ENCODE measurements around the gene CUL5. TPM values are rescaled to one million over a fixed set of nuclear protein-coding genes. Genes with fewer than 3 reads are reported as not detected.
A peak's percentile ranks its signal among the peaks of the same experiment; 100 is the strongest.

CUL5 gene
- total RNA-seq, 6 donors from 2014 or later, result 12.5 to 35.5 (median 24.1) TPM

DNA sequence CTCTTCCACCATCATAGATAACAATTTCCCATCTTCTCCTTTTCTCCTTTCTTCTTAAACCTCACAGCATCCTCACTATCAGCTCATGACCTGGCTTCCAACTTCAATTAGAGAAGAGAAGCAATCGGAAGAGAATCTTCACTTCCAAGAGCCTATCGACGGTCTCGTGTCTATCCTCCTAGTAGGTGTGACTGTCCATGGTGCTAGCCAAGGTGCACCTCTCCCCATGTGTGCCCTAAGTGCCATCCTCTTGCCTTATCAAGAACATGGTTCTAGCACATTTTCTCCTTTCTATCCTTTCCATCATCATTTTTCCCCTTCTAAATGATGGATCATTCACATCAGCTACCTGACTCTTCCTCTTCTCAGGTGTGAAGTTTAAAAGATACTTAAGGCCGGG is 5.1 kb upstream of the CUL5 start:
- ATAC-seq (ENCODE audit: low FRiP score in 2 of 2), result no peak
- Histone ChIP-seq H3K4me3 (no peak overlapping the region), H3K27ac (no peak overlapping the region), H3K4me1 (peaks cover 0 to 5% (median 5%) of the 10 kb centered on the region in 4 donors), H3K27me3 (no peaks in the 10 kb centered on the region), H3K9me3 (no peaks in the 10 kb centered on the region), H3K36me3 (no peaks in the 10 kb centered on the region)
- DNase-seq, result no peak
- TF ChIP-seq POLR2A (IDR thresholded peaks at IDR 0.05), result no peak
- TF ChIP-seq POLR2AphosphoS5 (IDR thresholded peaks at IDR 0.05), result no peak
- no peak for TF ChIP-seq EP300 (IDR thresholded peaks at IDR 0.05)
- TF ChIP-seq, protein P1, sequence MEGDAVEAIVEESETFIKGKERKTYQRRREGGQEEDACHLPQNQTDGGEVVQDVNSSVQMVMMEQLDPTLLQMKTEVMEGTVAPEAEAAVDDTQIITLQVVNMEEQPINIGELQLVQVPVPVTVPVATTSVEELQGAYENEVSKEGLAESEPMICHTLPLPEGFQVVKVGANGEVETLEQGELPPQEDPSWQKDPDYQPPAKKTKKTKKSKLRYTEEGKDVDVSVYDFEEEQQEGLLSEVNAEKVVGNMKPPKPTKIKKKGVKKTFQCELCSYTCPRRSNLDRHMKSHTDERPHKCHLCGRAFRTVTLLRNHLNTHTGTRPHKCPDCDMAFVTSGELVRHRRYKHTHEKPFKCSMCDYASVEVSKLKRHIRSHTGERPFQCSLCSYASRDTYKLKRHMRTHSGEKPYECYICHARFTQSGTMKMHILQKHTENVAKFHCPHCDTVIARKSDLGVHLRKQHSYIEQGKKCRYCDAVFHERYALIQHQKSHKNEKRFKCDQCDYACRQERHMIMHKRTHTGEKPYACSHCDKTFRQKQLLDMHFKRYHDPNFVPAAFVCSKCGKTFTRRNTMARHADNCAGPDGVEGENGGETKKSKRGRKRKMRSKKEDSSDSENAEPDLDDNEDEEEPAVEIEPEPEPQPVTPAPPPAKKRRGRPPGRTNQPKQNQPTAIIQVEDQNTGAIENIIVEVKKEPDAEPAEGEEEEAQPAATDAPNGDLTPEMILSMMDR (IDR thresholded peaks at IDR 0.05), result no peak
- WGBS, 2 donors, result 91% methylated on average over 5 of the region's 5 CpGs

DNA sequence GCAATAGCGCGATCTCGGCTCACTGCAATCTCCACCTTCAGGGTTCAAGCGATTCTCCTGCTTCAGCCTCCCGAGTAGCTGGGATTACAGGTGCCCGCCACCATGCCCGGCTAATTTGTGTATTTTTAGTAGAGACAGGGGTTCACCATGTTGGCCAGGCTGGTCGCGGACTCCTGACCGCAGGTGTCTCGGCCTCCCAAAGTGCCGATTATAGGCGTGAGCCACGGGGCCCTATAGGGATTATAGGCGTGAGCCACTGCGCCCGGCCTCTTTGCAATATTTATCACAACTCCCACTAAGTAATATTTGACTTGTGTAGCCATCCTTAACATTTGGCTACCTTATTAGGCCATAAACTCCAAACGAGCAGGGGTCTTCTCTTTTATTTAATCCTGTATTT is 879 bp upstream of the CUL5 start:
- no peak overlapping the region for H3K27ac ChIP-seq
- TF ChIP-seq, protein P1 (IDR thresholded peaks at IDR 0.05), result no peak
- H3K36me3 ChIP-seq, result no peaks in the 10 kb centered on the region
- peaks cover 30 to 37% (median 32%) of the 10 kb centered on the region in 4 donors for H3K4me1 ChIP-seq
- no peaks in the 10 kb centered on the region for H3K27me3 ChIP-seq
- no peak for ATAC-seq (ENCODE audit: low FRiP score in 2 of 2)
- no peaks in the 10 kb centered on the region for H3K9me3 ChIP-seq
- DNase-seq, result no peak
- H3K4me3 ChIP-seq, result no peak overlapping the region
- 92% methylated on average over 16 to 18 of the region's 18 CpGs for WGBS, 2 donors

DNA sequence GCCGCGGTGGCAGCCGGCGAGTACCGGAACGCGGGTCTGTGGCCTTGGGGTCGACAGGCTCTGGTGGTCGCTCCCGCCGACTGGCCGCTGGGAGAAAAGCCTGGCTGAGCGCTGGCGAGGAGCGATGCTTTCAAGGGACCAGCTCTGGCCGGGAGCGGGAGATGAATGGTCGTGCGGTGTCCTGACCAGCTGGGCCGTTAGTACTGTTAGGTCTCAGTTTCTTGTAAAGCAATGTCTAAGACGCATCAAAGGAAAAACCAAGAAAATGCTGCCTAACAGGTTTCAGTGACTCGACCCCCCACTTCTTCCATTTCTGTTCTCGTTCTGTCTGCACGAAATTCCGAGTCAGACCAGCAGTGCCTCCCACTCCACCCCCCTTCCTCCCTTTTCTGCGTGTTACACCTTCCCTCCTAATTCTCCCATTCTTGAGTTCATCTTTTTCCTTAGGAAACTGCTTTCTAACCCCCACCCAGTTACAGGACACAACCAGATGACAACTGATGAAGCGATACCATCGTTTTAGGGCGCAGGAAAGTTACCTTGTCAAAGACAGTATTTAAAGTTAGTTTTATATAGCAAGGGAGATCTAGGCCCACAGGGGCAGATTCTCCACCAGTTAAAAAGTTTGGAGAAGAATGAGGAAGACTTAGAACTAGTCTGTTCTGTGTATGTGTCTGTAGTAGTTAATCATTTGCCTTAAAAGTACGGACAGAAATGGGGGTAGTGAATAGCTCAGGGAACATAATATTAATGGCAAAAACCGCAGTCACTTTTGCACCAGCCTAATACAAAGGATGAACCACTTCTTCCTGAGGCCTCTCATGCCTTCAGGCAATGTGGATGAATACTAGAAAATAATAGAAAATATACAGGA is 1.0 kb downstream of the CUL5 start:
- Histone ChIP-seq H3K27me3 (no peaks in the 10 kb centered on the region), H3K36me3 (no peaks in the 10 kb centered on the region), H3K4me3 (peak overlapping the region; percentile 43 to 98 (median 85)), H3K4me1 (peaks cover 39 to 51% (median 42%) of the 10 kb centered on the region in 4 donors), H3K27ac (peak overlapping the region; percentile 94 to 98 (median 96)), H3K9me3 (no peaks in the 10 kb centered on the region)
- ATAC-seq (ENCODE audit: low FRiP score in 2 of 2) (peak; percentile 16 to 34), DNase-seq (peak in 1 of 2 donors; percentile 22)
- 1 to 3% methylated on average over 12 to 31 of the region's 31 CpGs for WGBS, 2 donors
- TF ChIP-seq POLR2AphosphoS5 (IDR thresholded peaks at IDR 0.05), result no peak
- no peak for TF ChIP-seq EP300 (IDR thresholded peaks at IDR 0.05)
- TF ChIP-seq POLR2A (IDR thresholded peaks at IDR 0.05), result no peak
- TF ChIP-seq, protein P1 (IDR thresholded peaks at IDR 0.05), result no peak

DNA sequence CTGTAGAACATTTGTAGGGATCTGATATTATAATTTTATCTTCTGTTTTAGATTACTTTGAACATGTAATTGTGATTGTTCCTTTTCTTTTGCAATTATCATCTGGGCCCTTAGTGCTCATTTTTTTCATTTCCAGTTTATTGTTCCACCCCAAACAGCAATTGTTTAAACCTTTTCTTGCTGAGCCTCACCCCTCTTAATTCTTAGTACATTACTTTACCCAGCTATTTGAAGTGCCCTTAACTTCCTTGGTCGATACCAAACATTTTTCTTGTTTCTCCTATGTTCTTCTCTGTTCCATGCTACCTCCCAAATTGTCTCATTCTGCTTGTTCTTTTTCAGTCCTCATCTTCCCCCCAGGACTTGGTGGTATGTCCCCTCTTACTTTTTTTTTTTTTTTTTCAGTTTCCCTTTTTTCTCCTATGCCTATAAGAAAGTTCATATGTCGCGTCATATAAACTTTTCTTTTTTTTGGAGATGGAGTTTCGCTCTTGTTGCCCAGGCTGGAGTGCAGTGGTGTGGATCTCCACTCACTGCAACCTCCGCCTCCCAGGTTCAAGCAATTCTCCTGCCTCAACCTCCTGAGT is 3.5 kb downstream of the CUL5 start:
- 90 to 94% methylated on average over 5 of the region's 5 CpGs for WGBS, 2 donors
- ATAC-seq (ENCODE audit: low FRiP score in 2 of 2) (no peak), DNase-seq (no peak)
- H3K27me3 ChIP-seq, result no peaks in the 10 kb centered on the region
- H3K9me3 ChIP-seq, result no peaks in the 10 kb centered on the region
- TF ChIP-seq, protein P1 (IDR thresholded peaks at IDR 0.05), result no peak
- TF ChIP-seq EP300 (IDR thresholded peaks at IDR 0.05) (no peak), POLR2AphosphoS5 (IDR thresholded peaks at IDR 0.05) (no peak), POLR2A (IDR thresholded peaks at IDR 0.05) (no peak)
- no peak overlapping the region for H3K4me3 ChIP-seq
- H3K4me1 ChIP-seq, result peaks cover 42 to 62% (median 47%) of the 10 kb centered on the region in 4 donors
- no peak overlapping the region for H3K27ac ChIP-seq
- H3K36me3 ChIP-seq, result no peaks in the 10 kb centered on the region
